Naive thymus-derived CD4-positive, alpha-beta T cell (primary cell): Measurements from ENCODE around the gene FABP6. TPM values are rescaled to one million over a fixed set of nuclear protein-coding genes. Genes with fewer than 3 reads are reported as not detected.

ENCODE experiments used
- ATAC-seq: fragments of 150-1000 bp; cut with Tn5 transposase; 2 replicates; pipeline ENCODE4 v1.10.0; 2021; ENCODE audit warnings: mild to moderate bottlenecking, moderate library complexity
- CTCF ChIA-PET: fragments of 350-600 bp; sonication (Branson Sonifier 250); formaldehyde crosslinking; loops from one replicate; lab custom pipeline; 2021; ENCODE audit warnings: antibody characterized with exemption; lab: Charles Lee
- POLR2A ChIA-PET: fragments of 350-600 bp; sonication (Branson Sonifier 250); formaldehyde crosslinking; loops from one replicate; lab custom pipeline; 2021; ENCODE audit warnings: antibody characterized with exemption, inconsistent platforms; lab: Charles Lee
- DNase-seq, 9 donors: peaks; one replicate each; pipeline versions ENCODE4 v3.0.0 to v3.0.0-alpha.2; 2020 to 2022; ENCODE audit warnings: mixed read lengths in 1 of 9
- H3K27ac ChIP-seq: one replicate; pipeline ENCODE4 v1.7.0; 2013; ENCODE audit warnings: mild to moderate bottlenecking, low read depth, low read length, moderate library complexity
- H3K27me3 ChIP-seq, 2 donors: one replicate each; pipeline ENCODE4 v1.7.0; 2013; ENCODE audit warnings: low read length in 2 of 2, mild to moderate bottlenecking in 2 of 2, moderate library complexity in 2 of 2; ENCODE audit not compliant: control insufficient read depth in 2 of 2, insufficient read depth in 2 of 2
- H3K36me3 ChIP-seq, 3 experiments: 1 replicate in 2 of 3; 2 replicates in 1 of 3; pipeline ENCODE4 v1.7.0; 2013; ENCODE audit warnings: low read length in 3 of 3, mild to moderate bottlenecking in 3 of 3, moderate library complexity in 1 of 3; ENCODE audit not compliant: insufficient read depth in 3 of 3, control insufficient read depth in 2 of 3
- H3K4me1 ChIP-seq, 2 donors: one replicate each; pipeline ENCODE4 v1.7.0; 2013; ENCODE audit warnings: low read length in 2 of 2, mild to moderate bottlenecking in 2 of 2, moderate library complexity in 1 of 2; ENCODE audit not compliant: control insufficient read depth in 2 of 2, insufficient read depth in 2 of 2
- H3K4me3 ChIP-seq: 2 replicates; pipeline ENCODE4 v1.7.0; 2013; ENCODE audit warnings: mild to moderate bottlenecking, low read length
- H3K9me3 ChIP-seq, 3 experiments: 1 replicate in 2 of 3; 2 replicates in 1 of 3; pipeline ENCODE4 v1.7.0; 2013; ENCODE audit warnings: low read length in 3 of 3; ENCODE audit not compliant: control insufficient read depth in 2 of 3
- H3K27ac Mint-ChIP-seq, 9 donors: one replicate each; pipeline ENCODE4 v1.8.0; 2020 to 2022; ENCODE audit warnings: mixed read lengths in 9 of 9, mild to moderate bottlenecking in 8 of 9, moderate library complexity in 5 of 9, inconsistent platforms in 2 of 9
- H3K27me3 Mint-ChIP-seq, 5 donors: one replicate each; pipeline ENCODE4 v1.8.0; 2021 to 2022; ENCODE audit warnings: mixed read lengths in 5 of 5, mild to moderate bottlenecking in 1 of 5
- H3K36me3 Mint-ChIP-seq, 5 donors: one replicate each; pipeline ENCODE4 v1.8.0; 2020 to 2022; ENCODE audit warnings: mixed read lengths in 5 of 5, mild to moderate bottlenecking in 3 of 5, inconsistent platforms in 1 of 5
- H3K4me1 Mint-ChIP-seq, 7 donors: one replicate each; pipeline ENCODE4 v1.8.0; 2020 to 2022; ENCODE audit warnings: mixed read lengths in 7 of 7, mild to moderate bottlenecking in 3 of 7, inconsistent platforms in 1 of 7
- H3K4me3 Mint-ChIP-seq, 10 donors: one replicate each; pipeline ENCODE4 v1.8.0; 2020 to 2022; ENCODE audit warnings: mild to moderate bottlenecking in 10 of 10, mixed read lengths in 10 of 10, moderate library complexity in 6 of 10, inconsistent platforms in 2 of 10
- H3K9me3 Mint-ChIP-seq, 11 donors: one replicate each; pipeline ENCODE4 v1.8.0; 2020 to 2022; ENCODE audit warnings: mixed read lengths in 11 of 11, mild to moderate bottlenecking in 4 of 11, inconsistent platforms in 1 of 11, moderate library complexity in 1 of 11
- intact Hi-C, 2 donors: fragments of 100-400 bp; cut with micrococcal nuclease; formaldehyde crosslinking; loops; one replicate each; pipeline ENCODE4 v1.15.1; 2023
- polyA plus RNA-seq, 2 donors: library from polyadenylated mRNA; unstranded; fragments of 300-500 nt; fragmentation: Illumina TruSeq; gene quantifications; one replicate each; pipeline ENCODE4 v1.2.3, GENCODE V29; 2021
- total RNA-seq, 6 experiments: library from RNA in 5 of 6; stranded (reverse) in 5 of 6; gene quantifications; 1 replicate in 5 of 6; 2 replicates in 1 of 6; pipeline ENCODE4 v1.2.3 and lab custom pipeline; 2021 to 2026

The FABP6 gene
- total and polyA plus RNA-seq, 7 experiments from 2014 or later = 0.60 TPM; not detected in 6

DNA sequence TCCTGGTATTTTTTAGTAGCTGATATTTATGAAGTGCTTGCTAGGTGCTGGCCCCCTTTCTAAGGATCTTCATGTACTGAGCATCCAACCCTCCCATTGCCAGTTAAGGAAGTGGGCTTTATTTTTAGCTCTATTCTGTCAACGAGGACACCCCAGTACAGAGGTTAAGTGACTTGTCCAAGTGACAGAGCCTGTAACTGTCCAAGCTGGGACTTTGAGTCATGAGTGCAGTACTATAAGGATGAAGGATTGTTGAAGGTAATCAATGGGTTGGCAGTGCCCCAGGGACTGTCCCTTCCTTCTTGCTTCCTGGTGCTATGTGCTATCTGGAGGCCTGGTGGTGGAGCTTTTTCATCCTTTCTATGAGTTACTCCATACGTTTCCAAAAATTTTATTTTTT is 18.0 kb upstream of the FABP6 start:
- Mint-ChIP-seq H3K36me3 (no peaks in the 10 kb centered on the region), H3K27me3 (peaks cover 0 to 10% (median 3%) of the 10 kb centered on the region in 5 donors), H3K9me3 (no peaks in the 10 kb centered on the region), H3K4me3 (no peak overlapping the region), H3K4me1 (no peaks in the 10 kb centered on the region), H3K27ac (no peak overlapping the region)
- no peaks in the 10 kb centered on the region for H3K9me3 ChIP-seq
- no peaks in the 10 kb centered on the region for H3K27me3 ChIP-seq
- ChIA-PET POLR2A (no interaction called here), CTCF (interaction anchor here (1.0 kb wide), 1 partner anchor 10 kb away, joined by 4 read pairs; no protein-coding TSS in a partner anchor)
- ATAC-seq (no peak), DNase-seq (no peak)
- H3K4me1 ChIP-seq = no peaks in the 10 kb centered on the region
- H3K36me3 ChIP-seq = no peaks in the 10 kb centered on the region
- no peak overlapping the region for H3K27ac ChIP-seq
- intact Hi-C loops = no loop called here
- H3K4me3 ChIP-seq = no peak overlapping the region

DNA sequence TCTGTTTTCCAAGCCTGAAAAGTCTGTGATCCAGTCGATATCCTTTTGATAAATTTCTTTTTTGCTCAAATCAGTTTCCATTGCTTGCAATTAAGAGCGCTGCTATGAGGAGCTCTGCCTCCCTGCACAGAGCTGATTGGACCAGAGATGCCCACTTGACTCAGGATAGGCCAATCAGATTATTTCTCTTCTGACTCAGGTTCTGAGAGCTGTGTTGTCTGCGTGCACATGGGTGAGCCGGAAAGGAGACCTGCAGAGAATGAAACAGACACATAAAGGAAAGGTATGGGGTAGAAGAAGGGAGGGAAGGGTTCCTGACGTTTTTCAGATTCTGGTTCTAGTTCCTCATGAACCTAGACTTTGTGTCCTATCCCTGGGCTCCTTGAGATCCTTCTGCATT is 15.8 kb upstream of the FABP6 start:
- Mint-ChIP-seq H3K9me3 (no peaks in the 10 kb centered on the region), H3K27ac (no peak overlapping the region), H3K27me3 (peaks cover 0 to 14% (median 5%) of the 10 kb centered on the region in 5 donors), H3K4me3 (no peak overlapping the region), H3K36me3 (no peaks in the 10 kb centered on the region), H3K4me1 (no peaks in the 10 kb centered on the region)
- Histone ChIP-seq H3K27ac (no peak overlapping the region), H3K36me3 (no peaks in the 10 kb centered on the region), H3K9me3 (no peaks in the 10 kb centered on the region), H3K4me3 (no peak overlapping the region), H3K4me1 (no peaks in the 10 kb centered on the region), H3K27me3 (no peaks in the 10 kb centered on the region)
- ChIA-PET POLR2A (interaction anchor here (0.6 kb wide), 1 partner anchor 64 kb away, joined by 3 read pairs; no protein-coding TSS in a partner anchor), CTCF (no interaction called here)
- DNase-seq (no peak), ATAC-seq (no peak)
- intact Hi-C loops = no loop called here

DNA sequence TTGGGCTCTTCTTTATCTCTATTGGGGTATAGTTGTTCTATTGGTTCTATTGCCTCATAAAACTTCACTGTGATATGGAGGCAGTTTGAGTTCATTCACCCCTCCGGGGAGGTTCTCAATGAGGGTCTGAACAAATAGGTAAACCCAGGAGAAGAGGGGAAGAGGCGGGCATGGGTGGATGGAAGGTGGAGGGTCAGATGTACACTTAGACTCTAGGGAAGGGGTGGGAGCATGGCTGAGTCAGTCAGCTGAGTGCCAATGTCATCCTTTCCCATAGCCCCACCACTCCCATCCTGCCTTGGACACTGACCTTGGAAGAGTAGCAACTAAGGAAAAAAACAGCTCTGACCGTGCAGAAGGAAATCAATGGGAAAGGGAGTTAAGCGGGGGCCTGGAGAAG is 9.9 kb upstream of the FABP6 start:
- intact Hi-C loops = no loop called here
- Mint-ChIP-seq H3K4me3 (no peak overlapping the region), H3K4me1 (peaks cover 0 to 2% (median 0%) of the 10 kb centered on the region in 7 donors), H3K9me3 (no peaks in the 10 kb centered on the region), H3K27me3 (peaks cover 0 to 15% (median 8%) of the 10 kb centered on the region in 5 donors), H3K27ac (no peak overlapping the region), H3K36me3 (peaks cover 0 to 1% (median 0%) of the 10 kb centered on the region in 5 donors)
- Histone ChIP-seq H3K4me1 (no peaks in the 10 kb centered on the region), H3K9me3 (no peaks in the 10 kb centered on the region), H3K27me3 (no peaks in the 10 kb centered on the region), H3K27ac (no peak overlapping the region), H3K36me3 (no peaks in the 10 kb centered on the region), H3K4me3 (no peak overlapping the region)
- ATAC-seq (no peak), DNase-seq (no peak)
- POLR2A ChIA-PET = no interaction called here
- CTCF ChIA-PET = no interaction called here

GRCh38 chr5:160221082-160221481 is 8.2 kb upstream of the FABP6 start:
- intact Hi-C loops = no loop called here
- peaks cover 0 to 2% (median 0%) of the 10 kb centered on the region in 7 donors for H3K4me1 Mint-ChIP-seq
- H3K36me3 Mint-ChIP-seq = peaks cover 0 to 1% (median 0%) of the 10 kb centered on the region in 5 donors
- Histone ChIP-seq H3K4me3 (no peak overlapping the region), H3K9me3 (no peaks in the 10 kb centered on the region), H3K36me3 (no peaks in the 10 kb centered on the region), H3K27me3 (no peaks in the 10 kb centered on the region), H3K4me1 (no peaks in the 10 kb centered on the region), H3K27ac (no peak overlapping the region)
- no peak overlapping the region for H3K4me3 Mint-ChIP-seq
- ATAC-seq = no peak
- ChIA-PET CTCF (no interaction called here), POLR2A (no interaction called here)
- no peak for DNase-seq
- peaks cover 0 to 9% (median 3%) of the 10 kb centered on the region in 5 donors for H3K27me3 Mint-ChIP-seq
- H3K27ac Mint-ChIP-seq = no peak overlapping the region
- H3K9me3 Mint-ChIP-seq = no peaks in the 10 kb centered on the region

DNA sequence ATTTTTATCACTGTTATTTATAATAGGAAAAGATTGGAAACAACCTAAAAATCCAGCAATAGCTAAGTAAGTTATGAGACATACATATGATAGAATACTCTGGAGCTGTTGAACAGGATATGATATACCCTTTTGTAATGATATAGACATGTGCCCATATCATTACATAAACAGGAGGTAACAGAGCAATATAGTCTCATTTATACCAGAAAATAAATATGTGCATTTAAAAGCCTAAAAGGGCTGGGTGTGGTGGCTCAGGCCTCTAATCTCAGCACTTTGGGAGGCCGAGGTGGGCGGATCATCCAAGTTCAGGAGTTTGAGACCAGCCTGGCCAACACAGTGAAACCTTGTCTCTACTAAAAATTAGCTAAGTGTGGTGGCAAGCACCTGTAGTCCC is 2.3 kb upstream of the FABP6 start:
- ChIA-PET POLR2A (no interaction called here), CTCF (no interaction called here)
- H3K36me3 Mint-ChIP-seq = peaks cover 0 to 1% (median 0%) of the 10 kb centered on the region in 5 donors
- no peak overlapping the region for H3K27ac Mint-ChIP-seq
- Histone ChIP-seq H3K27ac (no peak overlapping the region), H3K36me3 (no peaks in the 10 kb centered on the region), H3K27me3 (no peaks in the 10 kb centered on the region), H3K9me3 (no peaks in the 10 kb centered on the region), H3K4me3 (no peak overlapping the region), H3K4me1 (no peaks in the 10 kb centered on the region)
- no peak for DNase-seq
- peaks cover 0 to 2% (median 0%) of the 10 kb centered on the region in 5 donors for H3K27me3 Mint-ChIP-seq
- no peaks in the 10 kb centered on the region for H3K9me3 Mint-ChIP-seq
- intact Hi-C loops = no loop called here
- ATAC-seq = no peak
- peaks cover 0 to 2% (median 0%) of the 10 kb centered on the region in 7 donors for H3K4me1 Mint-ChIP-seq
- no peak overlapping the region for H3K4me3 Mint-ChIP-seq

DNA sequence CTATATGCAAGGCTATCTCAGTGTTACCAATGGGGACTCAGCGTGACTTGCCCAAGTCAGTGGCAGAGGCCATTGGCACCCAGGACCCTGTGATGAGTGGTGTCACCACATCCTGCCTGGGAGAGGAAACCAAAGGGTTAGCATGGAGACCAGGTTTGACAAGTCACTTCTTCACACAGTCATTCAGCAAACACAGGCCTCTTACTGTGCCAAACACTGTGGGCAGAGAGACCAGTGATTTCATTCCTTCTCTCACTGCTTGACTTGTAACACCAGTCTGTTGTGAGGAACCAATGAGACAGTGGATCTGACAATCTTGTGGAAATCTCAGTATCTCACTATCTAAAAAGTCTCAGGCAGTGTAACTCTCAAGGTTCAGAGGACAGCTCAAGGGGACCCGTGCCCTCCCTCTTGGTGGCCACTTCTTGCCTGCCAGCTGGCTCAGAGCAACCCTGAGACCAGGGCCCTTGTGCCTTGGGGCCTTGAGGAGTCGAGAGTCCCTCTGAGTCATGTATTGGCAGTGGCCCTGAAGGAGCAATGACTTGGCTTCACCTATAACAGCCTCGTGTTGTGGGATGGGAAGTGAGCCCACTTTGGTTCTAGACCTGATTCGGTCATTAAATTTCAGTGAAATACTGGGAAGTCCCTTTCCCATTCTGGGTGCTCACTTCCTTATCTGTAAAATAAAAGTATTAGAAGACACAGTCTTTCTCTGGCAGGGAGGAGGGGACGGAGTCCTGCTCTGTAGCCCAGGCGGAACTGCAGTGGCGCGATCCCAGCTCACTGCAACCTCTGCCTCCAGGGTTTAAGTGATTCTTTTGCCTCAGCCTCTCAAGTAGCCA is 1.6 kb downstream of the FABP6 start:
- Histone ChIP-seq H3K27me3 (no peaks in the 10 kb centered on the region), H3K27ac (no peak overlapping the region), H3K4me3 (no peak overlapping the region), H3K9me3 (no peaks in the 10 kb centered on the region), H3K4me1 (no peaks in the 10 kb centered on the region), H3K36me3 (no peaks in the 10 kb centered on the region)
- POLR2A ChIA-PET = no interaction called here
- DNase-seq (no peak), ATAC-seq (peak; percentile 58)
- Mint-ChIP-seq H3K27ac (no peak overlapping the region), H3K9me3 (no peaks in the 10 kb centered on the region), H3K27me3 (no peaks in the 10 kb centered on the region), H3K4me3 (no peak overlapping the region), H3K36me3 (no peaks in the 10 kb centered on the region), H3K4me1 (no peaks in the 10 kb centered on the region)
- intact Hi-C loops = no loop called here
- CTCF ChIA-PET = interaction anchor here (0.8 kb wide), 1 partner anchor 112 kb away, joined by 3 read pairs; no protein-coding TSS in a partner anchor
